ENCODE results near the gene NAP1L4.

- TF ChIP-seq POLR2AphosphoS5 (IDR thresholded peaks at IDR 0.05), result no peak
- TF ChIP-seq, protein P1, sequence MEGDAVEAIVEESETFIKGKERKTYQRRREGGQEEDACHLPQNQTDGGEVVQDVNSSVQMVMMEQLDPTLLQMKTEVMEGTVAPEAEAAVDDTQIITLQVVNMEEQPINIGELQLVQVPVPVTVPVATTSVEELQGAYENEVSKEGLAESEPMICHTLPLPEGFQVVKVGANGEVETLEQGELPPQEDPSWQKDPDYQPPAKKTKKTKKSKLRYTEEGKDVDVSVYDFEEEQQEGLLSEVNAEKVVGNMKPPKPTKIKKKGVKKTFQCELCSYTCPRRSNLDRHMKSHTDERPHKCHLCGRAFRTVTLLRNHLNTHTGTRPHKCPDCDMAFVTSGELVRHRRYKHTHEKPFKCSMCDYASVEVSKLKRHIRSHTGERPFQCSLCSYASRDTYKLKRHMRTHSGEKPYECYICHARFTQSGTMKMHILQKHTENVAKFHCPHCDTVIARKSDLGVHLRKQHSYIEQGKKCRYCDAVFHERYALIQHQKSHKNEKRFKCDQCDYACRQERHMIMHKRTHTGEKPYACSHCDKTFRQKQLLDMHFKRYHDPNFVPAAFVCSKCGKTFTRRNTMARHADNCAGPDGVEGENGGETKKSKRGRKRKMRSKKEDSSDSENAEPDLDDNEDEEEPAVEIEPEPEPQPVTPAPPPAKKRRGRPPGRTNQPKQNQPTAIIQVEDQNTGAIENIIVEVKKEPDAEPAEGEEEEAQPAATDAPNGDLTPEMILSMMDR (IDR thresholded peaks at IDR 0.05 in 8 of 11, conservative IDR thresholded peaks at IDR 0.05 in 3 of 11), result no peak
These were observed 36.1 kb downstream of the NAP1L4 start for GRCh38 chr11:2955906-2956476.
